GM23338 (cell line): Measurements from ENCODE around the gene TMEM45A. TPM values are rescaled to one million over a fixed set of nuclear protein-coding genes. Genes with fewer than 3 reads are reported as not detected.

ENCODE experiments used
- ATAC-seq: fragments of 200-7000 bp; cut with Tn5 transposase; 3 replicates; pipeline ENCODE4 v1.9.1; 2020
- DNase-seq: peaks from one replicate; pipeline ENCODE4 v3.0.0-alpha.2; 2015; ENCODE audit warnings: low spot score
- H2AFZ ChIP-seq: fragments of 200-600 bp; sonication (generic); 2 replicates; pipeline ENCODE4 v1.8.0; 2016; ENCODE audit warnings: antibody characterized with exemption, mild to moderate bottlenecking, moderate library complexity
- H3F3A ChIP-seq: fragments of 200-600 bp; sonication (generic); replicated peaks from 2 replicates; pipeline ENCODE4 v1.8.0; 2017; ENCODE audit warnings: antibody characterized with exemption, mixed run types, low read depth
- H3K27ac ChIP-seq: fragments of 200-600 bp; sonication (generic); 2 replicates; pipeline ENCODE4 v1.6.1; 2016; ENCODE audit warnings: low read depth
- H3K27me3 ChIP-seq: fragments of 200-600 bp; sonication (generic); 2 replicates; pipeline ENCODE4 v1.8.0; 2016; ENCODE audit warnings: mild to moderate bottlenecking, mixed run types, moderate library complexity; ENCODE audit not compliant: insufficient read depth
- H3K36me3 ChIP-seq: fragments of 200-600 bp; sonication (generic); 2 replicates; pipeline ENCODE4 v1.8.0; 2016; ENCODE audit warnings: mild to moderate bottlenecking; ENCODE audit not compliant: insufficient read depth
- H3K4me1 ChIP-seq: fragments of 200-600 bp; sonication (generic); 2 replicates; pipeline ENCODE4 v1.8.0; 2016; ENCODE audit warnings: mild to moderate bottlenecking, moderate library complexity; ENCODE audit not compliant: insufficient read depth
- H3K4me2 ChIP-seq: fragments of 200-600 bp; sonication (generic); 2 replicates; pipeline ENCODE4 v1.7.1; 2017; ENCODE audit warnings: mixed run types
- H3K4me3 ChIP-seq: fragments of 200-600 bp; sonication (generic); 2 replicates; pipeline ENCODE4 v1.6.1; 2016; ENCODE audit warnings: mixed run types
- H3K79me2 ChIP-seq: fragments of 200-600 bp; sonication (generic); replicated peaks from 2 replicates; pipeline ENCODE4 v1.8.0; 2017; ENCODE audit warnings: mild to moderate bottlenecking; ENCODE audit not compliant: insufficient read depth
- H3K9me2 ChIP-seq: fragments of 200-600 bp; sonication (generic); 2 replicates; pipeline ENCODE4 v1.8.0; 2017; ENCODE audit not compliant: insufficient read depth
- H4K20me1 ChIP-seq: fragments of 200-600 bp; sonication (generic); replicated peaks from 2 replicates; pipeline ENCODE4 v1.8.0; 2017; ENCODE audit warnings: mild to moderate bottlenecking; ENCODE audit not compliant: insufficient read depth
- H3K27ac Mint-ChIP-seq: 2 replicates; pipeline ENCODE4 v1.8.0; 2020; ENCODE audit warnings: inconsistent platforms, mild to moderate bottlenecking, moderate library complexity, mixed read lengths
- H3K27me3 Mint-ChIP-seq: 3 replicates; pipeline ENCODE4 v1.8.0; 2022; ENCODE audit warnings: low read depth, mild to moderate bottlenecking, moderate library complexity, mixed read lengths, inconsistent platforms; ENCODE audit not compliant: insufficient read depth, poor library complexity
- H3K36me3 Mint-ChIP-seq: 3 replicates; pipeline ENCODE4 v1.8.0; 2021; ENCODE audit warnings: low read depth, mild to moderate bottlenecking, inconsistent platforms, moderate library complexity, mixed read lengths
- H3K4me1 Mint-ChIP-seq: 3 replicates; pipeline ENCODE4 v1.8.0; 2020; ENCODE audit warnings: mild to moderate bottlenecking, inconsistent platforms, mixed read lengths
- H3K4me3 Mint-ChIP-seq: 3 replicates; pipeline ENCODE4 v1.8.0; 2021; ENCODE audit warnings: moderate library complexity, mild to moderate bottlenecking, inconsistent platforms, mixed read lengths
- H3K9me3 Mint-ChIP-seq: 3 replicates; pipeline ENCODE4 v1.8.0; 2020; ENCODE audit warnings: moderate library complexity, mild to moderate bottlenecking, inconsistent platforms, mixed read lengths
- CREB1 ChIP-seq: fragments of 250-450 bp; sonication (Bioruptor Pico); IDR thresholded peaks from 2 replicates; pipeline ENCODE4 v1.5.0; 2020; ENCODE audit warnings: low read depth, mild to moderate bottlenecking, moderate library complexity
- CTCF ChIP-seq, 2 experiments: fragments of 200-600 bp in 1 of 2; sonication (generic) in 1 of 2; conservative IDR thresholded peaks; 2 replicates each; pipeline versions ENCODE4 v1.5.1 to v1.6.1; 2016 to 2017; ENCODE audit warnings: antibody characterized with exemption in 2 of 2, low read depth in 2 of 2, mild to moderate bottlenecking in 2 of 2, moderate library complexity in 1 of 2
- ETS1 ChIP-seq: IDR thresholded peaks from 2 replicates; pipeline ENCODE4 v1.6.1; 2016; ENCODE audit warnings: antibody characterized with exemption
- EZH2 ChIP-seq: fragments of 200-600 bp; sonication (generic); IDR thresholded peaks from one replicate; pipeline ENCODE4 v1.8.0; 2017; ENCODE audit warnings: antibody characterized with exemption, mild to moderate bottlenecking, low read depth; ENCODE audit not compliant: unreplicated experiment
- NANOG ChIP-seq: IDR thresholded peaks from 2 replicates; pipeline ENCODE4 v1.6.1; 2016; ENCODE audit warnings: antibody characterized with exemption, borderline replicate concordance
- POLR2AphosphoS5 ChIP-seq: IDR thresholded peaks from 2 replicates; pipeline ENCODE4 v1.6.1; 2016; ENCODE audit warnings: antibody characterized with exemption, low read depth
- REST ChIP-seq: IDR thresholded peaks from one replicate; pipeline ENCODE4 v1.6.1; 2018; ENCODE audit warnings: antibody characterized with exemption; ENCODE audit not compliant: unreplicated experiment
- STAT1 ChIP-seq: IDR thresholded peaks from one replicate; pipeline ENCODE4 v1.6.1; 2016; ENCODE audit warnings: antibody characterized with exemption; ENCODE audit not compliant: unreplicated experiment
- ZNF114 ChIP-seq: fragments of 250-450 bp; sonication (Bioruptor Pico); IDR thresholded peaks from 2 replicates; pipeline ENCODE4 v1.5.0; 2020; ENCODE audit warnings: mild to moderate bottlenecking, moderate library complexity
- ZNF331 ChIP-seq: fragments of 250-450 bp; sonication (Bioruptor Pico); IDR thresholded peaks from 2 replicates; pipeline ENCODE4 v1.5.0; 2020; ENCODE audit warnings: low read depth, mild to moderate bottlenecking, moderate library complexity
- polyA plus RNA-seq: library from polyadenylated mRNA; unstranded; fragments of >200 nt; fragmentation: Nextera tagmentation; extraction: Ambion mirVana; gene quantifications from 2 replicates; pipeline ENCODE4 v1.2.1, GENCODE V29; 2016
- total RNA-seq: library from RNA; depleted of rRNA; stranded (reverse); fragments of >200 nt; shearing (Covaris generic); gene quantifications from 2 replicates; pipeline ENCODE4 v1.2.3, GENCODE V29; 2014

TMEM45A gene
- total and polyA plus RNA-seq, 2 experiments from 2014 or later = 6.5 to 12.7 TPM

- TF ChIP-seq CTCF (conservative IDR thresholded peaks at IDR 0.05; ENCODE audit: low read depth in 2 of 2) = no peak
- TF ChIP-seq STAT1 = no peak
- no peak for TF ChIP-seq CREB1 (CRISPR knock-in tag)
- no peak for TF ChIP-seq REST
- no peak for TF ChIP-seq ZNF331
- TF ChIP-seq EZH2 = no peak
- TF ChIP-seq ETS1 = no peak
- TF ChIP-seq NANOG = no peak
- TF ChIP-seq ZNF114 (CRISPR knock-in tag) = no peak
- TF ChIP-seq POLR2AphosphoS5 = no peak
These were observed 99.0 kb downstream of the TMEM45A start (continued) for GRCh38 chr3:100591411-100591810.

- Histone ChIP-seq H3K4me3 (no peak overlapping the region), H3K27ac (no peak overlapping the region), H3K79me2 (no peaks in the 10 kb centered on the region), H3K27me3 (no peaks in the 10 kb centered on the region), H3K4me2 (no peak overlapping the region), H2AFZ (no peak overlapping the region; the same call in 1 of the 2 replicates), H3K4me1 (0 out of 2 replicates have a peak, but pooled peaks cover 8% of the 10 kb centered on the region), H3F3A (no peaks in the 10 kb centered on the region), H4K20me1 (no peaks in the 10 kb centered on the region), H3K9me2 (0 out of 2 replicates have a peak, but pooled peaks cover 3% of the 10 kb centered on the region), H3K36me3 (no peaks in the 10 kb centered on the region)
- DNase-seq (no peak), ATAC-seq (no peak)
- H3K4me1 Mint-ChIP-seq = peaks cover 22% of the 10 kb centered on the region
- peaks cover 4% of the 10 kb centered on the region for H3K27me3 Mint-ChIP-seq
- H3K4me3 Mint-ChIP-seq = no peak overlapping the region
- TF ChIP-seq CREB1 (CRISPR knock-in tag) (no peak), ETS1 (no peak), CTCF (conservative IDR thresholded peaks at IDR 0.05; ENCODE audit: low read depth in 2 of 2) (no peak), ZNF331 (no peak), REST (no peak)
- H3K9me3 Mint-ChIP-seq = peaks cover 5% of the 10 kb centered on the region
- H3K36me3 Mint-ChIP-seq = 0 out of 3 replicates have a peak, but pooled peaks cover 2% of the 10 kb centered on the region
- H3K27ac Mint-ChIP-seq = no peak overlapping the region
These were observed 108.0 kb downstream of the TMEM45A start for GRCh38 chr3:100600181-100601042.
